Measurements from ENCODE around the gene LIPK. TPM values are rescaled to one million over a fixed set of nuclear protein-coding genes. Genes with fewer than 3 reads are reported as not detected.
"Not testable (repeated sequence)": the region's sequence is repeated elsewhere in the genome, so short reads cannot be mapped to it uniquely, and the experiment has no call there.

The LIPK gene
- total RNA-seq, 1 donor from 2014 or later = not detected

DNA sequence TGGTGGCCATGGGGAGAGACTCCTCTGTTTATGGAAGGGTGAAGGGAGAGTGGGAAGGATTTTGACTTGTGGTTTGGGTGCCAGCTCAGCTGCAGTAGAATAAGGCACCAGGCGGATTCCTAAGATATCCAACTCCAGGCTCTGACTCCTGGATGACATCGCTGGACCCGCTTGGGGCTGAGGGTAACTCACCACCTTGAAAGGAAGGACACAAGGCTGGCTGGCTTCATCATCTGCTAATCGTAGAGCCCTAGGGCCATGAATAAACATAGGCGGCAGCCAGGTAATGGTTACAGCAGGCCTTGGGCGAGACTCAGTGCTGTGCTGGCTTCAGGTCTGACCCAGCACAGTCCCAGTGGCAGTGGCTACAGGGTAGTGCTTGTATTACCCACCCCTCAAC is 16.7 kb upstream of the LIPK start:
- Mint-ChIP-seq H3K27me3 (ENCODE audit: unreplicated experiment) (no peaks in the 10 kb centered on the region), H3K27ac (ENCODE audit: unreplicated experiment) (no peak overlapping the region), H3K9me3 (ENCODE audit: unreplicated experiment) (no peaks in the 10 kb centered on the region), H3K36me3 (ENCODE audit: low read depth, unreplicated experiment) (no peaks in the 10 kb centered on the region), H3K4me1 (ENCODE audit: unreplicated experiment) (no peaks in the 10 kb centered on the region), H3K4me3 (ENCODE audit: unreplicated experiment) (no peak overlapping the region)
- no peak for DNase-seq (ENCODE audit: low spot score)
- TF ChIP-seq, protein P1, sequence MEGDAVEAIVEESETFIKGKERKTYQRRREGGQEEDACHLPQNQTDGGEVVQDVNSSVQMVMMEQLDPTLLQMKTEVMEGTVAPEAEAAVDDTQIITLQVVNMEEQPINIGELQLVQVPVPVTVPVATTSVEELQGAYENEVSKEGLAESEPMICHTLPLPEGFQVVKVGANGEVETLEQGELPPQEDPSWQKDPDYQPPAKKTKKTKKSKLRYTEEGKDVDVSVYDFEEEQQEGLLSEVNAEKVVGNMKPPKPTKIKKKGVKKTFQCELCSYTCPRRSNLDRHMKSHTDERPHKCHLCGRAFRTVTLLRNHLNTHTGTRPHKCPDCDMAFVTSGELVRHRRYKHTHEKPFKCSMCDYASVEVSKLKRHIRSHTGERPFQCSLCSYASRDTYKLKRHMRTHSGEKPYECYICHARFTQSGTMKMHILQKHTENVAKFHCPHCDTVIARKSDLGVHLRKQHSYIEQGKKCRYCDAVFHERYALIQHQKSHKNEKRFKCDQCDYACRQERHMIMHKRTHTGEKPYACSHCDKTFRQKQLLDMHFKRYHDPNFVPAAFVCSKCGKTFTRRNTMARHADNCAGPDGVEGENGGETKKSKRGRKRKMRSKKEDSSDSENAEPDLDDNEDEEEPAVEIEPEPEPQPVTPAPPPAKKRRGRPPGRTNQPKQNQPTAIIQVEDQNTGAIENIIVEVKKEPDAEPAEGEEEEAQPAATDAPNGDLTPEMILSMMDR (IDR thresholded peaks at IDR 0.05; ENCODE audit: unreplicated experiment) = no peak

DNA sequence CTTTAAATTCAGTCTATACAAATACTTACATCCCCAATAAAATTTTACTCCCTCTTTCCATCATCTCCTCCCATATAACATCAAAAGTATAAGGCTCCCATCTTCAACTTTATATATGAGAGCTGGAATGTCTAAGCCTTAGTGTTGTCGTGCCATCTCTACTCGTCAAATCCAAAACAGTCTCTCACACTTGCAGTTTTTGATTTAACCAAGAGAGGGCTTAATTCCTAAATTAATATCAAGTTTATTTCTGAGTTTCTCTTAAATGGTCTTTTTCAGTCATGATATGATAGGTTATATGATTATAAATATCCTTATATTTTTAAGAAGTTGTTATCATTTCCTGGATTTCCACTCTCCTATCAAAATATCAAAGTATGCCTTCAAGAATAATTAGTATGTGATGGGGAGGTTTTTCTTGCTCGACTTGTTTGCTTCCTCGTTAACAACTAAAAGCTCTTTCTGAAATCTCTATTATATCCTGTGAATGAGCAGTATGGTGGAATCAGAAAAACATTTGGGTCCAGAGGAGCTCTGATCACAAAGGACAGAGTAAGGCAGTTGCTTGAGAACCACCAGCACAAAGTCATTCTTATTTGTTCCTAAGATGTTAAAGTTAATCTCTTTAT is 12.5 kb upstream of the LIPK start:
- Mint-ChIP-seq H3K4me1 (ENCODE audit: unreplicated experiment) (no peaks in the 10 kb centered on the region), H3K36me3 (ENCODE audit: low read depth, unreplicated experiment) (no peaks in the 10 kb centered on the region), H3K27me3 (ENCODE audit: unreplicated experiment) (no peaks in the 10 kb centered on the region), H3K27ac (ENCODE audit: unreplicated experiment) (no peak overlapping the region), H3K4me3 (ENCODE audit: unreplicated experiment) (no peak overlapping the region), H3K9me3 (ENCODE audit: unreplicated experiment) (no peaks in the 10 kb centered on the region)
- TF ChIP-seq, protein P1 (IDR thresholded peaks at IDR 0.05; ENCODE audit: unreplicated experiment) = peak; percentile 26
- no peak for DNase-seq (ENCODE audit: low spot score)

- Mint-ChIP-seq H3K9me3 (ENCODE audit: unreplicated experiment) (no peaks in the 10 kb centered on the region), H3K36me3 (ENCODE audit: low read depth, unreplicated experiment) (no peaks in the 10 kb centered on the region), H3K27me3 (ENCODE audit: unreplicated experiment) (no peaks in the 10 kb centered on the region), H3K4me3 (ENCODE audit: unreplicated experiment) (no peak overlapping the region), H3K27ac (ENCODE audit: unreplicated experiment) (no peak overlapping the region), H3K4me1 (ENCODE audit: unreplicated experiment) (peaks cover 15% of the 10 kb centered on the region)
- TF ChIP-seq, protein P1 (IDR thresholded peaks at IDR 0.05; ENCODE audit: unreplicated experiment) = no peak
- DNase-seq (ENCODE audit: low spot score) = peak; percentile 29
Observed at GRCh38 chr10:88702848-88703597, 3.0 kb upstream of the LIPK start.

DNA sequence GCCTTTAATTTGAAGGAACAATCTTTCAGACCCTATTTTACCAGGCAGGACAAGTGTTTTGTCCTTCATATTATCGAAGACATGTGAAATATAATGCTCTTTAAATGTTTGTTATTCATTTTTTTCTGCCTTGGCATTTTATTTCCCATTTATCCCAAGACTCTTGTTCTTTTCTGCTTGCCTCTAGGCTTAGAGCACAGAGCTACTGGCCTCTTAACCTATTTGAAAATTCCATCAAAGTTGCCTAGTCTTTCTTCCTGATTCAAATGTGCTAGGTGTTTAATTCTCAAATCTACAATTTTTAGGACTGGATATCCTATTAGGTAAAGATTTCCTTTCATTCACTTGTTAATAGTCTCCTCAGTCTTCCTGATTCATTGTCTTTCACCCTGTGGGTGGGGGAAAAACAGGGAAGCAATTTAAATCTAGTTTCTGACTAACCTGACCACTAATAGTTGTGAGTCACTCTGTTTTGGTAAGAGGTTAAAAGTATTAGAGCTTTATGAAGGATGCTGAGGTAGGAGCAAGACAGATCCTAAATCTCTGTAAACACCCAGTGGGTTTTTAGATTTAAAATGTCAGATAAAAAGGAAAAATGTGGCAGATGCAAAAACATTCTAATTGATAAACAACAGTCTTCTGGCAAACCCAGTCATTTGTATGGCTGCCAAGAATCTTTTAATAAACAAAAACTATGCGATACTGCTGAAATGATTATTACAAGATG is 1.5 kb downstream of the LIPK start:
- Mint-ChIP-seq H3K36me3 (ENCODE audit: low read depth, unreplicated experiment) (no peaks in the 10 kb centered on the region), H3K9me3 (ENCODE audit: unreplicated experiment) (no peaks in the 10 kb centered on the region), H3K4me3 (ENCODE audit: unreplicated experiment) (no peak overlapping the region), H3K27me3 (ENCODE audit: unreplicated experiment) (no peaks in the 10 kb centered on the region), H3K4me1 (ENCODE audit: unreplicated experiment) (peaks cover 21% of the 10 kb centered on the region), H3K27ac (ENCODE audit: unreplicated experiment) (no peak overlapping the region)
- TF ChIP-seq, protein P1 (IDR thresholded peaks at IDR 0.05; ENCODE audit: unreplicated experiment) = no peak
- DNase-seq (ENCODE audit: low spot score) = no peak

GRCh38 chr10:88709361-88709760 is 3.3 kb downstream of the LIPK start:
- not testable (repeated sequence) for DNase-seq (ENCODE audit: low spot score); H3K9me3 Mint-ChIP-seq (ENCODE audit: unreplicated experiment); H3K27ac Mint-ChIP-seq (ENCODE audit: unreplicated experiment); H3K27me3 Mint-ChIP-seq (ENCODE audit: unreplicated experiment); H3K36me3 Mint-ChIP-seq (ENCODE audit: low read depth, unreplicated experiment); H3K4me3 Mint-ChIP-seq (ENCODE audit: unreplicated experiment)
- peaks cover 13% of the 10 kb centered on the region for H3K4me1 Mint-ChIP-seq (ENCODE audit: unreplicated experiment)

Data from endothelial cell (in vitro differentiated cells).